ENCODE results near the gene ELOVL2.

Gene ELOVL2

GRCh38 chr6:10979603-10980002 lies 64.5 kb downstream of the ELOVL2 start:
- no peak for DNase-seq (ENCODE audit: low read depth)

GRCh38 chr6:10977231-10977968 lies 66.7 kb downstream of the ELOVL2 start:
- DNase-seq (ENCODE audit: low read depth), result no peak

GRCh38 chr6:10976571-10976970 lies 67.5 kb downstream of the ELOVL2 start:
- DNase-seq (ENCODE audit: low read depth), result no peak

GRCh38 chr6:10972196-10972595 lies 71.9 kb downstream of the ELOVL2 start:
- no peak for DNase-seq (ENCODE audit: low read depth)

- no peak for DNase-seq (ENCODE audit: low read depth)
These were observed 73.4 kb downstream of the ELOVL2 start for GRCh38 chr6:10970731-10971130.

- peak; percentile 45 for DNase-seq (ENCODE audit: low read depth)
These were observed 75.3 kb downstream of the ELOVL2 start for GRCh38 chr6:10968776-10969175.

GRCh38 chr6:10964684-10965083 lies 79.4 kb downstream of the ELOVL2 start:
- no peak for DNase-seq (ENCODE audit: low read depth)

GRCh38 chr6:10963113-10963512 lies 81.0 kb downstream of the ELOVL2 start:
- DNase-seq (ENCODE audit: low read depth), result no peak

GRCh38 chr6:10962673-10963072 lies 81.4 kb downstream of the ELOVL2 start:
- peak; percentile 49 for DNase-seq (ENCODE audit: low read depth)

- DNase-seq (ENCODE audit: low read depth), result no peak
These were observed 82.3 kb downstream of the ELOVL2 start for GRCh38 chr6:10961837-10962236.

GRCh38 chr6:10960171-10960570 lies 83.9 kb downstream of the ELOVL2 start:
- DNase-seq (ENCODE audit: low read depth), result no peak

GRCh38 chr6:10957414-10957886 lies 86.7 kb downstream of the ELOVL2 start:
- DNase-seq (ENCODE audit: low read depth), result no peak

- DNase-seq (ENCODE audit: low read depth), result no peak
These were observed 87.3 kb downstream of the ELOVL2 start for GRCh38 chr6:10956776-10957175.

GRCh38 chr6:10954590-10955010 lies 89.5 kb downstream of the ELOVL2 start:
- DNase-seq (ENCODE audit: low read depth), result no peak

GRCh38 chr6:10951675-10952282 lies 92.3 kb downstream of the ELOVL2 start:
- DNase-seq (ENCODE audit: low read depth), result peak; percentile 58

- DNase-seq (ENCODE audit: low read depth), result no peak
These were observed 94.3 kb downstream of the ELOVL2 start for GRCh38 chr6:10949579-10950490.

GRCh38 chr6:10947966-10948365 lies 96.1 kb downstream of the ELOVL2 start:
- DNase-seq (ENCODE audit: low read depth), result no peak

GRCh38 chr6:10945845-10946244 lies 98.3 kb downstream of the ELOVL2 start:
- DNase-seq (ENCODE audit: low read depth), result no peak

- DNase-seq (ENCODE audit: low read depth), result no peak
These were observed 104.3 kb downstream of the ELOVL2 start for GRCh38 chr6:10939840-10940239.

- no peak for DNase-seq (ENCODE audit: low read depth)
These were observed 111.0 kb downstream of the ELOVL2 start for GRCh38 chr6:10933126-10933525.

All from HS-5 (cell line).